ENCODE results near the gene ATG4D. TPM values are rescaled to one million over a fixed set of nuclear protein-coding genes. Genes with fewer than 3 reads are reported as not detected.
A peak's percentile ranks its signal among the peaks of the same experiment; 100 is the strongest.

ATG4D gene
- total RNA-seq, 2 donors from 2014 or later = 47.1 to 61.2 TPM

DNA sequence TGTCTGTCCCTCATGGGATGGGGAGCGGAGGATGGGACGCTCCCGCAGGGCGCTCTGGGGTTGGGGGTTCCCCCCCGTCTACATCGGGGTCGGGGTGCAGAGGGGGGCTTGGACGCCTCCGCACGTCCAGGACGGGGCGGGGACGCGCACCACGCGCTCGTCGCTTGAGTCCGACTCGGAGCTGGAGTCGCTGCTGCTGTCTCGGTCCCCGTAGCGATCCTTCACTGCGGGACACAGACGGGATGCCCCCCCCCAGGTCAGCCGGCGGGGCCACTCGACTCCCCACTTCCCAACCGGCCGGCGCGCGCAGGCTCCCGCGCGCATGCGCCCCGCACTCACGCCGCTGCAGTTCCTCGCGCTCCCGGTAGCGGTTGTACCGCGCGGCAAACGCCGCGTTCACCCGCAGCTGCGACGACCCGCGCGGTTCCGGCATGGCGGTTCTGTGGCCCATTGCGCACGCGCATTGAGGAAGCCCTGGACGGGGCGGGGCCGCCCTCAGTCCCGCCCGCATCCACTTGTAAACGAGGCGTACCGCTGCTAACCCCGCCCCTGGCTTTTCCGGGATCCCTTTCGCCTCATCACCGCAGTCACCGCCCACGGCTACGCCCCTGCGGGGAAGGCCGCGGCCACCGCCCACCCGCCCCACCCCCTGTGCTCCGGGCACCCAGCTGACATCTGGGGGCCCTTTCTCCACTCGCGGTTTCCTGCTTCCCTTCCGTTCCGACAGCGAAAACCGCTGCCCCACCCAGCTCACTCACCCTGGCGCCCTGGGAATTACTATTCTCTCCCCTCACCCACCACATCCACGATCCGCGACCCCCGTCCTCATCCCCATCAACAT is 22.1 kb downstream of the ATG4D start, which contains the start of gene KRI1:
TSS of gene KRI1 (minus strand) at position 444 of the 841 bp plus-strand sequence. CDS start at position 433, 11 bp downstream.
- Histone ChIP-seq H3K4me1 (peaks cover 0 to 42% of the 10 kb centered on the region in 2 donors), H3K36me3 (no peaks in the 10 kb centered on the region), H3K4me3 (peak within 1 kb of the TSS; percentile 54 to 95), H3K9me3 (no peaks in the 10 kb centered on the region), H3K27ac (peak within 1 kb of the TSS; percentile 80 to 90), H3K27me3 (no peaks in the 10 kb centered on the region)
- TF ChIP-seq, protein P1, sequence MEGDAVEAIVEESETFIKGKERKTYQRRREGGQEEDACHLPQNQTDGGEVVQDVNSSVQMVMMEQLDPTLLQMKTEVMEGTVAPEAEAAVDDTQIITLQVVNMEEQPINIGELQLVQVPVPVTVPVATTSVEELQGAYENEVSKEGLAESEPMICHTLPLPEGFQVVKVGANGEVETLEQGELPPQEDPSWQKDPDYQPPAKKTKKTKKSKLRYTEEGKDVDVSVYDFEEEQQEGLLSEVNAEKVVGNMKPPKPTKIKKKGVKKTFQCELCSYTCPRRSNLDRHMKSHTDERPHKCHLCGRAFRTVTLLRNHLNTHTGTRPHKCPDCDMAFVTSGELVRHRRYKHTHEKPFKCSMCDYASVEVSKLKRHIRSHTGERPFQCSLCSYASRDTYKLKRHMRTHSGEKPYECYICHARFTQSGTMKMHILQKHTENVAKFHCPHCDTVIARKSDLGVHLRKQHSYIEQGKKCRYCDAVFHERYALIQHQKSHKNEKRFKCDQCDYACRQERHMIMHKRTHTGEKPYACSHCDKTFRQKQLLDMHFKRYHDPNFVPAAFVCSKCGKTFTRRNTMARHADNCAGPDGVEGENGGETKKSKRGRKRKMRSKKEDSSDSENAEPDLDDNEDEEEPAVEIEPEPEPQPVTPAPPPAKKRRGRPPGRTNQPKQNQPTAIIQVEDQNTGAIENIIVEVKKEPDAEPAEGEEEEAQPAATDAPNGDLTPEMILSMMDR (IDR thresholded peaks at IDR 0.05) = peak in 1 of 2 donors; percentile 31
- DNase-seq (ENCODE audit: low spot score) = peak; percentile 98

DNA sequence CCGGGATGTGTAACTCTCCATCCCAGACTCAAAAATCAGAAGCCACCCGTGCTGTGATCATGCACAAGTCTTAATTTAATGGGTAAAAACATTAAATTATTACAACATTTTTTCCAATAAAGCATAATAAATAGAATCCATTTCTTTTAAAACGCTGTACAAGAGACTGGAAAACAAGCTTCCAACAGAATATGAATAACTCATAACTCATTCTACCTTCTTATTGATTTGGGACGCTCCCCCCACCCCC is 22.6 kb downstream of the ATG4D start:
- no peaks in the 10 kb centered on the region for H3K9me3 ChIP-seq
- no peaks in the 10 kb centered on the region for H3K27me3 ChIP-seq
- peaks cover 0 to 42% of the 10 kb centered on the region in 2 donors for H3K4me1 ChIP-seq
- TF ChIP-seq, protein P1 (IDR thresholded peaks at IDR 0.05) = no peak
- H3K4me3 ChIP-seq = peak overlapping the region; percentile 54 to 95
- peak overlapping the region; percentile 80 to 90 for H3K27ac ChIP-seq
- no peak for DNase-seq (ENCODE audit: low spot score)
- H3K36me3 ChIP-seq = no peaks in the 10 kb centered on the region

DNA sequence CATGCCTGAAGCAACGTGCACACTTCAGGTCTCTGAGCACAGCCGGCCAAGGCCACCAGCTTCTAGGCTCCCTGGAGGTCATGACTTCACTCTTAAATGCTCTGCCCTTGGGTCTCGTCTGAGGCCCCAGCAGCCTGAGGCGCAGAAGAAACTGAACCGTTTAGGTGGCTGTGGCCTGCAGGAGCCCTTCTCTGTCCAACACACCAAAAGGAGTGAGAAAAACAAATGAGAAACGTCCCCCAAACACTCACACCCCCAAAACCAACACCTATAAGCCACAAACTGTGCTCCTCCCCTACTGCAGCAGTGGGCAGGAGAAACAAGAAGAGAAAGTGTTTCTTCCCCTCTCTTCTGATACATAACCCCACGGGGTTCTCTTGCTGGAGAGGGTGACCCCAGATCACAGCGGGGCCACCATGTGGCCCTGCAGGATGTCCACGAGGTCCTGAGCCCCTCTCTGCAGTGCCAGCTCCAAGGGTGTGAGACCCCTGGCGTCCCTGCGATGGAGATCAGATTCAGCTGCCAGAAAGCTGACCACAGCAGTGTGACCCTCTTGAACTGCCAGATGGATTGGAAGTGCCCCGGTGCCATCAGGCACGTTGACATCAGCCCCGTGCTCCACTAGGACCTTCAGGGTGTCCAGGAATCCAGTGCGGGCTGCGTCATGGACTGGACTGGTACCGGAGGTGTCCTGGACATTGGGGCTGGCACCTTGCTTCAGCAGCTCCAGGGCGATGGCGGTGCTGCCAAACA is 23.1 kb downstream of the ATG4D start:
- peak overlapping the region; percentile 80 to 90 for H3K27ac ChIP-seq
- H3K36me3 ChIP-seq = no peaks in the 10 kb centered on the region
- peak overlapping the region in 1 of 2 donors; percentile 95 for H3K4me3 ChIP-seq
- TF ChIP-seq, protein P1 (IDR thresholded peaks at IDR 0.05) = no peak
- peaks cover 0 to 42% of the 10 kb centered on the region in 2 donors for H3K4me1 ChIP-seq
- no peak for DNase-seq (ENCODE audit: low spot score)
- no peaks in the 10 kb centered on the region for H3K27me3 ChIP-seq
- no peaks in the 10 kb centered on the region for H3K9me3 ChIP-seq

DNA sequence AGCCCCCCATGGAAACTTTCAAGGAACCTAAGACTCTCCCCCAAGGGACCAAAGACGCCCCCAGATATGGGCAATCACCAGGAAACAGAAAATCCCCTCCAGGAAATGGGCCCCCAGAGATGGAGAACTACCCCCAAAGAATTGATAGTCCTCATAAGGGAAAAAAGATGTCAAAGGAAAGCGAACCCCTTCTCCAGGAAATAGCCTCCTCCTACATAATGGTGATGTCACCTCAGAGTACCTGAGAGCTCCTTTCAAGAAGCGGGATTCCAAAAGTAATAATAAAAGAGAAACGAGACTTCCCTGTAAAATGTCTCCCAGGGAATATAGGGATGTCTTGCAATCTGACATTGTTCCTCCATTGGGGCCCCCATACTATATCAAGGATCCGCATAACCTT is 24.0 kb downstream of the ATG4D start:
- H3K27ac ChIP-seq = peak overlapping the region; percentile 80 to 90
- no peaks in the 10 kb centered on the region for H3K36me3 ChIP-seq
- H3K4me3 ChIP-seq = peak overlapping the region in 1 of 2 donors; percentile 77
- H3K27me3 ChIP-seq = no peaks in the 10 kb centered on the region
- peaks cover 0 to 50% of the 10 kb centered on the region in 2 donors for H3K4me1 ChIP-seq
- H3K9me3 ChIP-seq = no peaks in the 10 kb centered on the region
- TF ChIP-seq, protein P1 (IDR thresholded peaks at IDR 0.05) = no peak
- DNase-seq (ENCODE audit: low spot score) = no peak

DNA sequence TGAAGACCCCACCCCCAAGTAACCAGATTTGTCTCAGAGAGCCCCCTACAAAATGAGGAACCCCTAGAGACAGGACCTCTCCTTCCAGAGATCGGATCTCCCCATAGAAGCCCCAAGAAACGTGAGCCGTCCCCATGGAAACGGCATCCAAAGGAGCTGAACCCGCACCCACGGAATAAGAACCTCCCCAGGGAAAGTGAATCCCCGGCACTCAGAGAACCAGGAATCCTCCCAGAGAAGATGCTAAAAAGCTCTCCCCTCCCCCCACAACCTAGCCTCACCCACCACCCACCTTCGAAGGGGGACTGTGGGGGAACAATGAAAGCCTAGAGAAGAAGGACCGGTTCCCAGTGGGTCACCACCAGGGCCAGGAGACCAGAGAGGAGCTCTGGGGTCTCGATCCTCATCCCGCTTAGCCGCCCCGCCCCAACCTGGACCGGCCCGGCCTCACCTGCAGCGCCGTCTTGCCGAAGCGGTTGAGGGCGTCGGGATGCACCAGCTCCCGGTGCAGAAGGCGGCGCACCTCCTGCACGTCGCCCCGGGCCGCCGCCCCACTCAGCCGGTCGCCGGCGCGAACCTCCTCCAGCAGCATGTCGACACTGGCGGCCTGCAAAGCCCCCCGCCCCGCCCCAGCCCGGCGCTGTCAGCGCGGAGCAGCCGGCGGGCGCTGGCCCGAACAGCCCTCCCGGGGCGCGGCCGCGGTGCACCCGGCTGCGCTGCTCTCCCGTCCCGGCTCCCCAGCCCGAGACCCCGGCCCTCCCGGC is 24.5 kb downstream of the ATG4D start:
- TF ChIP-seq, protein P1 (IDR thresholded peaks at IDR 0.05) = no peak
- peak overlapping the region; percentile 80 to 90 for H3K27ac ChIP-seq
- H3K36me3 ChIP-seq = no peaks in the 10 kb centered on the region
- H3K9me3 ChIP-seq = no peaks in the 10 kb centered on the region
- H3K27me3 ChIP-seq = no peaks in the 10 kb centered on the region
- no peak for DNase-seq (ENCODE audit: low spot score)
- H3K4me1 ChIP-seq = peaks cover 0 to 50% of the 10 kb centered on the region in 2 donors
- H3K4me3 ChIP-seq = peak overlapping the region; percentile 56 to 77

Measured in right atrium auricular region (tissue), 2 donors.